GM21723 (cell line): Measurements from ENCODE around the gene LINC00237.

Source experiments
- ATAC-seq: cut with Tn5 transposase; IDR thresholded peaks from one replicate; pipeline ENCODE4 v1.9.1; 2021; ENCODE audit warnings: mild to moderate bottlenecking, moderate library complexity; ENCODE audit not compliant: unreplicated experiment

LINC00237 gene

GRCh38 chr20:21100578-21101452 lies 5.3 kb downstream of the LINC00237 start:
- ATAC-seq: no peak

- peak; percentile 41 for ATAC-seq
These were observed 6.2 kb downstream of the LINC00237 start for GRCh38 chr20:21099751-21100577.

- ATAC-seq: peak; percentile 44
These were observed 9.7 kb downstream of the LINC00237 start for GRCh38 chr20:21096321-21097043.

GRCh38 chr20:21092806-21093205 lies 13.4 kb downstream of the LINC00237 start:
- no peak for ATAC-seq

DNA sequence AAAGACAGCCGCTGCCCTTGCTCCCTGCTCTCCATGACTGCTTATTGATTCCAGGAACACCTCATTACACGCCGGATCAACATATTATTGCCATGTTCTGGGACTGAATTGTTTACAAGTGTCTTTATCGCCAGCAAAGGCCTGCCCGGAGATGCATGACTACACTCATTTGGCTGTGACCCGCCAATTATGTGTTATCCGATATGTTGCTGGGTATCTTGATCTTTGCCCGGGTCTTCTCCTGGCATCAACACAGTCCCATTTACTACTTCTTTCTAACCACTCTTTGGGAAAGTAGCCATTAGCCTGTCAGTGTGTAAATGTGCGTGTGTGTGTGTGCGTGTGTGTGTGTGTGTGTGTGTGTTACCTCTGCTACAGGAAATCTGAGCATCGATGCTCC lies 15.4 kb downstream of the LINC00237 start:
- no peak for ATAC-seq

GRCh38 chr20:21090111-21090618 lies 16.0 kb downstream of the LINC00237 start:
- ATAC-seq: no peak

DNA sequence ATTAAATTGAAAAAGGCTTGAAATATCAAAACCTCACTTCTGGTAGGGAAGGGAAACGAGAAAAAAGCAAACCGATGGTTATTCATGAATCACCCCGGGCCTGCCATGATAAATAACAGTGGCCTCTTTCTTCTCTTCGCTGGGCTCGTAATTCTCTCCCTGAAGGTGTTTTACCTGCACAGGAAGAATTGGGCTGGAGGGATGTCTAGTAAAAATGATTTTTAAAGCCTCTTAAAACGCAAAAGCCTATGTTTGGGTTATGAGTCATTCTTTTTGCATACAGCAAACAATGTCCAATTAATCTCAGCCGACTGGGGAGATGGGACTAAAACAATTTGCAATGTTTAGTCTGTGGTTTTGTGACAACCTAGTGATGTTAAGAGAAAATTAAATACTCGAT lies 16.8 kb downstream of the LINC00237 start:
- ATAC-seq: no peak

DNA sequence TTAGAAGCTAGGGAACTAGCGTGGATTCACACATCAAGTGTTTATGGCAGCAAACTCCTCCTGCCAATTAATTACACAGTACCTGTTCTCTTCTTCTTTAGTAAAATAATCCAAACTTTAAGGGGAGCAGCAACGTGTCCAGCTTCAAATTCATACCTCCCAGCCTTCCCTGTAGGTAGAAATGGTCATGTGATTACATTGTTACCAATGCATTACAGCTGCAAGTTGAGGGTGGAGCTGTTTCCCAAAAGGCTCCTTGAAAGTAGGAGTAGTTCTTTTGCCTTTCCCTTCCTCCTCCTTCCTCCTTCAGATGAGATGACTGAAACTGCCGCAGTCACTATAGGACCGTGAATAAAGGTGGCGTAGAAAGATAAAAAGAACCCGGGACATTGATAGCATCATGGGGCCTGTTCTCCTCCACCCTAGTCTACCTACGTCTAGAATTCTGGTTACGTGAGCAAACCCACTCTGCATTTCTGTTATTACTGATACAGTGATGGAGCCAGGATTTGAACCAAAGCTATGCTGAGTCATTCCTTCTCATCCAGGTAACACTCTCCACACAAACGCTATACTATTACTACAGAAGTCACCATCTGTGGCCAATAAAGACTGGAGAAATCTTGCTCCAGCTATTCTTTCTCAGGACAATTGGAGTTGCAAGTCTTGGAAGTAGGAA lies 18.2 kb downstream of the LINC00237 start:
- no peak for ATAC-seq

- no peak for ATAC-seq
These were observed 22.3 kb downstream of the LINC00237 start for GRCh38 chr20:21083825-21084325.

GRCh38 chr20:21082584-21082983 lies 23.6 kb downstream of the LINC00237 start:
- ATAC-seq: no peak

GRCh38 chr20:21077809-21078345 lies 28.3 kb downstream of the LINC00237 start:
- no peak for ATAC-seq

DNA sequence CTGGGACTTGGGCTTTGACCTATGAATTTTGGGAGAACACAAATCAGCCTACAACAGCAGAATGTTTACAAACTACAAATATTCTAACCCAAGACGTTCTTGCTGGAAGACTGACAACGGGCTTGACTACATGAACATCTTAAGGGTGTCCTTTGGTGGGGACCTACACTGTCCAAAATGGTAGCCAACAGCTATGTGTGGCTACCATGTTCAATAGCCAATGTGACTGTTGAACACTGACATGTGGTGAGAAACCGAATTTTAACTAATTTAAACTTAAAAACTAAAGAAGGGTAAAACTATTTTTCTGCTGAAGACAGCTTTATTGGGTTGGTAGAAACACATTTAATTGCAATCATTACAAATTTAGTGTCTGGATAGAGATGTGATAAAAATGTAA lies 30.1 kb downstream of the LINC00237 start:
- ATAC-seq: no peak

GRCh38 chr20:21075471-21075870 lies 30.7 kb downstream of the LINC00237 start:
- ATAC-seq: no peak

DNA sequence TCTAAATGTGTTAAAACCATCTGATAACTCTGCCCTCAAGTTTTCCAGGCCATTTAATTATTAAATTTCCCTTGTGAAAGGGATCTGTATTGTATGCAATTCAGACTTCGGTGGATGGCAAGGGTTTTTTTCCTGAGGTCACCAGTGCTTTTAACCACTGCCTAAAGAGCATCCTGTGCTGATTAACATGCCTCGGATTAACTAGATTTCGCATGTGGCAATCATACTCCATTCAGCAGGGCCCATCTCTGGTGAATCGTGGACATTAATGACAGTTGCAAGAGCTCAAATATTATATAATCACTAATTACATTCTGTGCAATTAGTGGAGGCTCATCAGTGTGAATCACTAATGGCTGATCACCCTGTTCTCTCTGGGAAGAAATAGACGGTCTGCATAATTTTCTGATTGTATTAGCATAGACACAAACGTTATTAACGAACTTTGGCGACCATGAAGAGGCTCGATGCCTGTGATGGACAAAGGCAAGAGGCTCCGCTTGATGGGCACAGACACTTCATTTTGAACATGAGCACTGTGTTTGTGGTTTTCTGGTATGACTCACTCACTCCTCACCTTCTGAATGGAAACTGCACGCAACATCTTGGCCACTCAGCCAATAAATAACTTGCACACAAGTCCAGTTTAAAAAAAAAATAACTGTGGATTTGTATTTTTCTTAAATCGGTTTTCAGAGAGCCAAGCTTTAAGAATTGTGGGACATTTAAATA lies 31.4 kb downstream of the LINC00237 start:
- peak; percentile 97 for ATAC-seq

DNA sequence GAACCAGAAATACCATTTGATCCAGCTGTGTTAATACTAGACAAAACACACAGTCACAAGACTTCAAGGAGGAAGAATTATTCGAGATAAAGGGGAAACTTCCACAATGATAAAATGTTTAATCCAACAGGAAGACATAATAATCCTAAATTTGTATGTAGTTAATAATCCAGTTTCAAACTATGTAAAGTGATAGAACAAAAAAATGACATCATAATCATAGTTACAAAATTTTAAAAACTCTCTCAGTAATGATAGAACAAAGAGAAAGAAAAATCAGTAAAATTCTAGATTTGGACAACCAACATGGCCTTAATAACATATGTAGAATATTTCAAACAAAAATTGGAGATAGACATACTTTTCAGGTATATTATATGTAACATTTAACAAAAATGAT lies 38.9 kb downstream of the LINC00237 start:
- no peak for ATAC-seq

- no peak for ATAC-seq
These were observed 41.2 kb downstream of the LINC00237 start for GRCh38 chr20:21064924-21065323.

GRCh38 chr20:21063276-21063675 lies 42.9 kb downstream of the LINC00237 start:
- ATAC-seq: no peak

GRCh38 chr20:21053002-21053762 lies 53.0 kb downstream of the LINC00237 start:
- no peak for ATAC-seq

- no peak for ATAC-seq
These were observed 53.5 kb downstream of the LINC00237 start for GRCh38 chr20:21052686-21053001.
